ENCODE results near the gene ADSL. TPM values are rescaled to one million over a fixed set of nuclear protein-coding genes. Genes with fewer than 3 reads are reported as not detected.

ADSL gene
- total RNA-seq, 1 experiment from 2014 or later, result 93.8 TPM

DNA sequence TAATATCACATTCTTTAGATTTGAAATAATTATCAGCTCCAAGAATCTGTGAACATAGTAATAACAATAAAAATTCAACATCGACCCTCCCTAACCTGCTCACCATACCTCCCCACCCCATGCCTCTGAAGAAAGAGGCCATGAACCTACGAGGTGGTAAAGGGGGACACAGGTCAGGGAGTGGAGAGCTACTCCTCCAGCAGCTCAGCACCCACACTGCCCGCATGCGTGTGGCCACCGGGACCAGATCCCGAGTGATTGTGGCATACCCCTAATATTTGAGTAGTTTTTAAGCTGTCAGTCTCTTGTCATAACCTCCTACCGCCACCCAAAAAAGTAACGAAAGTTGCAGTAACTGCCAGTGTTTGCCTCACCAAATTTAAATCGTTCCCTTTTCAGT, 16.8 kb upstream of the ADSL start:
- Histone ChIP-seq H3K27ac (ENCODE audit: low read length) (no peak overlapping the region), H3F3A (ENCODE audit: low read length, unreplicated experiment) (no peaks in the 10 kb centered on the region), H3K36me3 (ENCODE audit: low read depth, low read length) (no peaks in the 10 kb centered on the region), H3K4me2 (ENCODE audit: low read length) (no peak overlapping the region), H3K9ac (ENCODE audit: low read length) (no peak overlapping the region), H3K79me2 (ENCODE audit: low read length) (no peaks in the 10 kb centered on the region), H3K4me3 (ENCODE audit: low read length) (no peak overlapping the region), H4K20me1 (ENCODE audit: low read length) (no peaks in the 10 kb centered on the region), H3K27me3 (ENCODE audit: low read length) (no peaks in the 10 kb centered on the region), H3K9me2 (replicated peaks; ENCODE audit: low read length) (no peaks in the 10 kb centered on the region), H3K4me1 (ENCODE audit: insufficient read depth, low read length) (no peaks in the 10 kb centered on the region; the same call in 1 of the 2 replicates), H2AFZ (ENCODE audit: low read length) (no peak overlapping the region), H3K9me3 (ENCODE audit: low read length) (no peaks in the 10 kb centered on the region)
- ChIA-PET CTCF (no interaction called here), POLR2A (ENCODE audit: unreplicated experiment) (no interaction called here)
- no TSS peak for BruUV-seq (replicated peaks)
- no peak for DNase-seq
- intact Hi-C loops (cut with micrococcal nuclease), result no loop called here
- no peak for ATAC-seq
- TF ChIP-seq, protein P1, sequence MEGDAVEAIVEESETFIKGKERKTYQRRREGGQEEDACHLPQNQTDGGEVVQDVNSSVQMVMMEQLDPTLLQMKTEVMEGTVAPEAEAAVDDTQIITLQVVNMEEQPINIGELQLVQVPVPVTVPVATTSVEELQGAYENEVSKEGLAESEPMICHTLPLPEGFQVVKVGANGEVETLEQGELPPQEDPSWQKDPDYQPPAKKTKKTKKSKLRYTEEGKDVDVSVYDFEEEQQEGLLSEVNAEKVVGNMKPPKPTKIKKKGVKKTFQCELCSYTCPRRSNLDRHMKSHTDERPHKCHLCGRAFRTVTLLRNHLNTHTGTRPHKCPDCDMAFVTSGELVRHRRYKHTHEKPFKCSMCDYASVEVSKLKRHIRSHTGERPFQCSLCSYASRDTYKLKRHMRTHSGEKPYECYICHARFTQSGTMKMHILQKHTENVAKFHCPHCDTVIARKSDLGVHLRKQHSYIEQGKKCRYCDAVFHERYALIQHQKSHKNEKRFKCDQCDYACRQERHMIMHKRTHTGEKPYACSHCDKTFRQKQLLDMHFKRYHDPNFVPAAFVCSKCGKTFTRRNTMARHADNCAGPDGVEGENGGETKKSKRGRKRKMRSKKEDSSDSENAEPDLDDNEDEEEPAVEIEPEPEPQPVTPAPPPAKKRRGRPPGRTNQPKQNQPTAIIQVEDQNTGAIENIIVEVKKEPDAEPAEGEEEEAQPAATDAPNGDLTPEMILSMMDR (conservative IDR thresholded peaks at IDR 0.05; ENCODE audit: low read depth, low read length), result no peak
- TF ChIP-seq EZH2phosphoT487 (IDR thresholded peaks at IDR 0.05; ENCODE audit: borderline replicate concordance, low read length) (no peak), EZH2 (IDR thresholded peaks at IDR 0.05; ENCODE audit: low read length, unreplicated experiment) (no peak)

DNA sequence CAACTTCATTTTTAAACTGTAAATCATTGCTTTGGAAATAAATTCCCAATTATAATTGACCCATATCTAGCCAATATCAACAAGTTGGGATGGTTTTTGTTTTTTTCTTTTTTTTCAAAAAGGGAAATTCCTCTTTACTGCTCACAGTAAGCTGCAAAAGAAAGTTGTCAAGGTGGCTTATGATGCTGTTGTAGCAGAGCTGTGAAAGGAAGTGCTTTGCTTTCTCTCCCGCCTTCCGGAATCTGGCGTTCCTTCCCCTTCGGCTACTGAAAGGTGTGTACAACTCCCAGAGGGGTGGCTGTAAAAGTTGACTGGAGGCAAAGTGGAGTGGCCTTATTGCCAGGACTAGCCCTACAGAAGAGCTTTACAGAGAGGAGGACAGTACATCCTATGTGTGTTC, 16.2 kb upstream of the ADSL start:
- Histone ChIP-seq H3K27ac (ENCODE audit: low read length) (no peak overlapping the region), H3K4me1 (ENCODE audit: insufficient read depth, low read length) (no peaks in the 10 kb centered on the region; the same call in 1 of the 2 replicates), H3K27me3 (ENCODE audit: low read length) (no peaks in the 10 kb centered on the region), H3K36me3 (ENCODE audit: low read depth, low read length) (no peaks in the 10 kb centered on the region), H3F3A (ENCODE audit: low read length, unreplicated experiment) (no peaks in the 10 kb centered on the region), H3K9me3 (ENCODE audit: low read length) (no peaks in the 10 kb centered on the region), H3K4me3 (ENCODE audit: low read length) (no peak overlapping the region), H3K4me2 (ENCODE audit: low read length) (no peak overlapping the region), H3K9ac (ENCODE audit: low read length) (no peak overlapping the region), H3K79me2 (ENCODE audit: low read length) (no peaks in the 10 kb centered on the region), H3K9me2 (replicated peaks; ENCODE audit: low read length) (no peaks in the 10 kb centered on the region), H4K20me1 (ENCODE audit: low read length) (no peaks in the 10 kb centered on the region), H2AFZ (ENCODE audit: low read length) (no peak overlapping the region)
- TF ChIP-seq EZH2 (IDR thresholded peaks at IDR 0.05; ENCODE audit: low read length, unreplicated experiment) (no peak), EZH2phosphoT487 (IDR thresholded peaks at IDR 0.05; ENCODE audit: borderline replicate concordance, low read length) (no peak)
- TF ChIP-seq, protein P1 (conservative IDR thresholded peaks at IDR 0.05; ENCODE audit: low read depth, low read length), result no peak
- intact Hi-C loops (cut with micrococcal nuclease), result no loop called here
- ChIA-PET POLR2A (ENCODE audit: unreplicated experiment) (no interaction called here), CTCF (no interaction called here)
- BruUV-seq (replicated peaks), result no TSS peak
- ATAC-seq (no peak), DNase-seq (no peak)

DNA sequence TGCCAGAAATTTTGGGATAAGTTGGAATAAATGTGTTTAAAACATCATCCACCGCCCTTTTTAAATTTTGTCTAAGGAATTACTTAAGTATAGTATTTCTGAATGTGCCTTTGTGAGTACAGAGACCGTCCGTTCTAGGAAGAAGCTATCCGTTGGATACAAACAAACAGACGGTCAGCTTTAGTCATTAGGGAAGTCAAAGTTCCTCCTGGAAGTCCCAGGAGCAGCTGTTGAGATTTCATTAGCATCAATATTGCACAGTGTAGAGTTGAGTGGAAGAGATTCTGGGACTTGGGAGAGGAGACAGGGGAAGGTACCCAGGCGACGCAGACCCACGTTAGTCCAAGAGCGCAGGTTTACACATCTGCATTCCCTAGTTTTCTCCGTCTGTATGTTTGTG, 15.7 kb upstream of the ADSL start:
- TF ChIP-seq, protein P1 (conservative IDR thresholded peaks at IDR 0.05; ENCODE audit: low read depth, low read length), result no peak
- TF ChIP-seq EZH2 (IDR thresholded peaks at IDR 0.05; ENCODE audit: low read length, unreplicated experiment) (no peak), EZH2phosphoT487 (IDR thresholded peaks at IDR 0.05; ENCODE audit: borderline replicate concordance, low read length) (no peak)
- BruUV-seq (replicated peaks), result no TSS peak
- Histone ChIP-seq H3K4me1 (ENCODE audit: insufficient read depth, low read length) (no peaks in the 10 kb centered on the region; the same call in 1 of the 2 replicates), H3F3A (ENCODE audit: low read length, unreplicated experiment) (no peaks in the 10 kb centered on the region), H3K9me2 (replicated peaks; ENCODE audit: low read length) (no peaks in the 10 kb centered on the region), H3K9me3 (ENCODE audit: low read length) (no peaks in the 10 kb centered on the region), H4K20me1 (ENCODE audit: low read length) (no peaks in the 10 kb centered on the region), H3K27ac (ENCODE audit: low read length) (no peak overlapping the region), H3K27me3 (ENCODE audit: low read length) (no peaks in the 10 kb centered on the region), H3K4me2 (ENCODE audit: low read length) (no peak overlapping the region), H3K79me2 (ENCODE audit: low read length) (no peaks in the 10 kb centered on the region), H3K9ac (ENCODE audit: low read length) (no peak overlapping the region), H2AFZ (ENCODE audit: low read length) (no peak overlapping the region), H3K36me3 (ENCODE audit: low read depth, low read length) (no peaks in the 10 kb centered on the region), H3K4me3 (ENCODE audit: low read length) (no peak overlapping the region)
- intact Hi-C loops (cut with micrococcal nuclease), result no loop called here
- POLR2A ChIA-PET (ENCODE audit: unreplicated experiment), result no interaction called here
- no peak for DNase-seq
- ATAC-seq, result no peak
- CTCF ChIA-PET, result no interaction called here
